MG63 (cell line): ENCODE data around the gene TM4SF1. TPM values are rescaled to one million over a fixed set of nuclear protein-coding genes. Genes with fewer than 3 reads are reported as not detected.

ENCODE experiments used
- total RNA-seq: library from RNA; depleted of rRNA; stranded (reverse); fragments of >200 nt; shearing (Covaris generic); gene quantifications from 2 replicates; pipeline ENCODE4 v1.2.3, GENCODE V29; 2014; ENCODE audit warnings: low replicate concordance; rRNA removed

The TM4SF1 gene
- total RNA-seq, 1 experiment from 2014 or later = 422 TPM

Other genes starting within 250 kb of the TM4SF1 start
- 21.1 and 26.4 TPM in 2 replicates for gene HPS3, start 248.0 kb downstream of the TM4SF1 start, total RNA-seq
- gene CP, start 155.8 kb downstream of the TM4SF1 start, total RNA-seq = not detected in 2 replicates
- gene TM4SF18, start 44.0 kb downstream of the TM4SF1 start, total RNA-seq = 4.5 and 6.4 TPM in 2 replicates
- not detected in 2 replicates for gene TM4SF4, start 97.0 kb upstream of the TM4SF1 start, total RNA-seq